ENCODE results near the gene ENOX1.

The ENOX1 gene

DNA sequence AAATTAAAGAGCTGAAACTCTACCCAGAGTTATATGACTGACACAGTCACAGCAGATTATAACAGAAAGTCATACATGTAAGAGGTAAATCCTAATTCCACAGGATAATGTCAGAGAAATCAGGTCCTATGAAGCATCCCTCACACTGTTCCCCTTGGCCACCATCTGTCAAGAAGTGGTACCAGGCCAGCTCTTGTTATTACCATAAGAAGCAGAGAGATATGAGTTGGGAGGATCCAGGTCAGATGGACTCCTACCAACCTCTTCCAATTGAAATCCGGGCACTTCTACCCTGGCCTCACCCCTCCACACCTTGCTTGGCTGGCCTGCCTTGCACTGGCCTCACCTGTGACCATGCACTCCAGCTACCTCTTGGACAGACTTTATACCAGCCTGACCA, 410.2 kb downstream of the ENOX1 start:
- no peak for DNase-seq
- Histone ChIP-seq H3K4ac (ENCODE audit: low read depth in 1 of 2, low read length in 2 of 2) (no peak overlapping the region), H3K4me2 (ENCODE audit: low read length, poor library complexity, severe bottlenecking) (no peak overlapping the region), H2BK15ac (ENCODE audit: low read depth, poor library complexity, severe bottlenecking) (no peak overlapping the region), H2AK5ac (ENCODE audit: low read length, severe bottlenecking) (no peak overlapping the region), H3K4me3 (ENCODE audit: insufficient read depth in 1 of 2, low read depth in 1 of 2, low read length in 2 of 2) (no peak overlapping the region), H3K9ac (ENCODE audit: low read length) (no peak overlapping the region), H2AFZ (ENCODE audit: low read depth, low read length) (no peak overlapping the region), H3K23ac (ENCODE audit: low read length in 2 of 2) (no peak overlapping the region), H3K27ac (ENCODE audit: low read length, poor library complexity, severe bottlenecking) (no peak overlapping the region), H4K8ac (ENCODE audit: low read length) (no peak overlapping the region), H2BK120ac (ENCODE audit: low read depth, low read length) (no peak overlapping the region), H3K79me1 (replicated peaks; ENCODE audit: low read length, poor library complexity, severe bottlenecking) (no peaks in the 10 kb centered on the region), H3K9me3 (ENCODE audit: control insufficient read depth, low read length) (peaks cover 5% of the 10 kb centered on the region), H2BK12ac (ENCODE audit: low read length in 2 of 2) (peak overlapping the region in 1 of 2 experiments; percentile 47), H3K4me1 (ENCODE audit: control insufficient read depth, insufficient read depth, low read depth, low read length) (no peaks in the 10 kb centered on the region), H3K14ac (ENCODE audit: low read length in 2 of 2) (no peak overlapping the region), H3K27me3 (ENCODE audit: control insufficient read depth in 1 of 2, insufficient read depth in 1 of 2, low read length in 2 of 2) (no peaks in the 10 kb centered on the region), H4K91ac (ENCODE audit: low read length) (no peak overlapping the region), H3K18ac (ENCODE audit: low read depth in 1 of 2, low read length in 2 of 2) (no peak overlapping the region), H3K36me3 (ENCODE audit: control insufficient read depth in 1 of 2, insufficient read depth in 2 of 2, low read depth in 1 of 2, low read length in 2 of 2) (no peaks in the 10 kb centered on the region), H2BK5ac (ENCODE audit: low read depth, low read length, poor library complexity, severe bottlenecking) (no peak overlapping the region)
- 85% methylated on average over 1 of the region's 1 CpG for WGBS

GRCh38 chr13:43375797-43376465, 410.8 kb downstream of the ENOX1 start:
- Histone ChIP-seq H4K91ac (ENCODE audit: low read length) (no peak overlapping the region), H4K8ac (ENCODE audit: low read length) (no peak overlapping the region), H2BK120ac (ENCODE audit: low read depth, low read length) (peak overlapping the region; percentile 61), H3K9ac (ENCODE audit: low read length) (no peak overlapping the region), H2BK15ac (ENCODE audit: low read depth, poor library complexity, severe bottlenecking) (no peak overlapping the region), H2AK5ac (ENCODE audit: low read length, severe bottlenecking) (no peak overlapping the region), H3K14ac (ENCODE audit: low read length in 2 of 2) (no peak overlapping the region), H2BK12ac (ENCODE audit: low read length in 2 of 2) (no peak overlapping the region), H3K27me3 (ENCODE audit: control insufficient read depth in 1 of 2, insufficient read depth in 1 of 2, low read length in 2 of 2) (no peaks in the 10 kb centered on the region), H3K4ac (ENCODE audit: low read depth in 1 of 2, low read length in 2 of 2) (no peak overlapping the region), H3K36me3 (ENCODE audit: control insufficient read depth in 1 of 2, insufficient read depth in 2 of 2, low read depth in 1 of 2, low read length in 2 of 2) (no peaks in the 10 kb centered on the region), H3K79me1 (replicated peaks; ENCODE audit: low read length, poor library complexity, severe bottlenecking) (no peaks in the 10 kb centered on the region), H3K4me1 (ENCODE audit: control insufficient read depth, insufficient read depth, low read depth, low read length) (no peaks in the 10 kb centered on the region), H3K9me3 (ENCODE audit: control insufficient read depth, low read length) (peaks cover 5% of the 10 kb centered on the region), H3K4me3 (ENCODE audit: insufficient read depth in 1 of 2, low read depth in 1 of 2, low read length in 2 of 2) (no peak overlapping the region), H2AFZ (ENCODE audit: low read depth, low read length) (no peak overlapping the region), H3K23ac (ENCODE audit: low read length in 2 of 2) (no peak overlapping the region), H3K27ac (ENCODE audit: low read length, poor library complexity, severe bottlenecking) (no peak overlapping the region), H3K4me2 (ENCODE audit: low read length, poor library complexity, severe bottlenecking) (no peak overlapping the region), H2BK5ac (ENCODE audit: low read depth, low read length, poor library complexity, severe bottlenecking) (no peak overlapping the region), H3K18ac (ENCODE audit: low read depth in 1 of 2, low read length in 2 of 2) (peak overlapping the region in 1 of 2 experiments; percentile 77)
- WGBS: 85% methylated on average over 2 of the region's 2 CpGs
- no peak for DNase-seq

DNA sequence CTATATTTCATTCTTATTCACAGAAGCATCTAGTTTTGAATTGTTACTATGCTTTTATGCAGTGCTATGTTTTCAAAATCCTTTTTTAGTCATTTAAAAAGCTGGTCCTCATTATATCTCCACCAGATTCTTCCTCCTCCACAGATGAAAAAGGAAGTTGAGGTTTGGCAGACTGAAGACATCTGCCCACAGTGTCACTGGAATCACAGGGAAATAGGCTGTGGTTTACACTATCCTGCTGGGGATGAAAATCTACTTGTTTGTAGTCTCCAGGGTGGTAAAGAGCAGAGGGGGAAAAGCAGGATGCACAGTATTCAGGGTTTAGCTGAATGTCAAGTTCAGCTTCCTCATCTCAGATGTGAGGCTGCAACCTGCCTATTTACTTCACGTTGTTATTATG, 412.2 kb downstream of the ENOX1 start:
- no peaks in the 10 kb centered on the region for H3K79me1 ChIP-seq (replicated peaks; ENCODE audit: low read length, poor library complexity, severe bottlenecking)
- no CpG with 5 or more reads among the region's 1 CpG for WGBS
- H3K9me3 ChIP-seq (ENCODE audit: control insufficient read depth, low read length): peaks cover 1% of the 10 kb centered on the region

GRCh38 chr13:43373400-43373799, 413.4 kb downstream of the ENOX1 start:
- DNase-seq: no peak
- no peak overlapping the region for H2BK5ac ChIP-seq (ENCODE audit: low read depth, low read length, poor library complexity, severe bottlenecking)
- H2BK12ac ChIP-seq (ENCODE audit: low read length in 2 of 2): no peak overlapping the region
- no peak overlapping the region for H2AFZ ChIP-seq (ENCODE audit: low read depth, low read length)
- no peak overlapping the region for H4K91ac ChIP-seq (ENCODE audit: low read length)
- H3K4me2 ChIP-seq (ENCODE audit: low read length, poor library complexity, severe bottlenecking): no peak overlapping the region
- 86% methylated on average over 4 of the region's 4 CpGs for WGBS
- H3K36me3 ChIP-seq (ENCODE audit: control insufficient read depth in 1 of 2, insufficient read depth in 2 of 2, low read depth in 1 of 2, low read length in 2 of 2): no peaks in the 10 kb centered on the region
- no peaks in the 10 kb centered on the region for H3K27me3 ChIP-seq (ENCODE audit: control insufficient read depth in 1 of 2, insufficient read depth in 1 of 2, low read length in 2 of 2)
- no peak overlapping the region for H3K9ac ChIP-seq (ENCODE audit: low read length)
- H3K4me1 ChIP-seq (ENCODE audit: control insufficient read depth, insufficient read depth, low read depth, low read length): peaks cover under 1% of the 10 kb centered on the region
- no peak overlapping the region for H3K27ac ChIP-seq (ENCODE audit: low read length, poor library complexity, severe bottlenecking)
- no peak overlapping the region for H3K4ac ChIP-seq (ENCODE audit: low read depth in 1 of 2, low read length in 2 of 2)
- no peak overlapping the region for H2BK120ac ChIP-seq (ENCODE audit: low read depth, low read length)
- no peaks in the 10 kb centered on the region for H3K9me3 ChIP-seq (ENCODE audit: control insufficient read depth, low read length)
- no peak overlapping the region for H3K18ac ChIP-seq (ENCODE audit: low read depth in 1 of 2, low read length in 2 of 2)
- no peak overlapping the region for H3K4me3 ChIP-seq (ENCODE audit: insufficient read depth in 1 of 2, low read depth in 1 of 2, low read length in 2 of 2)
- no peak overlapping the region for H3K14ac ChIP-seq (ENCODE audit: low read length in 2 of 2)
- no peaks in the 10 kb centered on the region for H3K79me1 ChIP-seq (replicated peaks; ENCODE audit: low read length, poor library complexity, severe bottlenecking)
- H2AK5ac ChIP-seq (ENCODE audit: low read length, severe bottlenecking): no peak overlapping the region
- H4K8ac ChIP-seq (ENCODE audit: low read length): no peak overlapping the region
- no peak overlapping the region for H3K23ac ChIP-seq (ENCODE audit: low read length in 2 of 2)
- H2BK15ac ChIP-seq (ENCODE audit: low read depth, poor library complexity, severe bottlenecking): no peak overlapping the region

More for the DNA sequence above, 412.2 kb downstream of the ENOX1 start:
- Histone ChIP-seq H3K4me3 (ENCODE audit: insufficient read depth in 1 of 2, low read depth in 1 of 2, low read length in 2 of 2) (no peak overlapping the region), H3K27ac (ENCODE audit: low read length, poor library complexity, severe bottlenecking) (no peak overlapping the region), H2AFZ (ENCODE audit: low read depth, low read length) (no peak overlapping the region), H3K9ac (ENCODE audit: low read length) (peak overlapping the region; percentile 5), H3K36me3 (ENCODE audit: control insufficient read depth in 1 of 2, insufficient read depth in 2 of 2, low read depth in 1 of 2, low read length in 2 of 2) (no peaks in the 10 kb centered on the region), H4K8ac (ENCODE audit: low read length) (no peak overlapping the region), H3K23ac (ENCODE audit: low read length in 2 of 2) (no peak overlapping the region), H3K4me1 (ENCODE audit: control insufficient read depth, insufficient read depth, low read depth, low read length) (no peaks in the 10 kb centered on the region), H4K91ac (ENCODE audit: low read length) (no peak overlapping the region), H3K18ac (ENCODE audit: low read depth in 1 of 2, low read length in 2 of 2) (no peak overlapping the region), H2BK15ac (ENCODE audit: low read depth, poor library complexity, severe bottlenecking) (no peak overlapping the region), H2BK12ac (ENCODE audit: low read length in 2 of 2) (no peak overlapping the region), H2BK5ac (ENCODE audit: low read depth, low read length, poor library complexity, severe bottlenecking) (no peak overlapping the region), H2BK120ac (ENCODE audit: low read depth, low read length) (no peak overlapping the region), H2AK5ac (ENCODE audit: low read length, severe bottlenecking) (no peak overlapping the region), H3K27me3 (ENCODE audit: control insufficient read depth in 1 of 2, insufficient read depth in 1 of 2, low read length in 2 of 2) (no peaks in the 10 kb centered on the region), H3K4ac (ENCODE audit: low read depth in 1 of 2, low read length in 2 of 2) (no peak overlapping the region), H3K4me2 (ENCODE audit: low read length, poor library complexity, severe bottlenecking) (no peak overlapping the region), H3K14ac (ENCODE audit: low read length in 2 of 2) (no peak overlapping the region)
- DNase-seq: peak; percentile 37

Measured in mesenchymal stem cell (in vitro differentiated cells and primary cell).